Activated naive CD8-positive, alpha-beta T cell treated with anti-CD3 and anti-CD28 coated beads for 36 hours (primary cell): ENCODE measurements around the gene DCC. TPM values are rescaled to one million over a fixed set of nuclear protein-coding genes. Genes with fewer than 3 reads are reported as not detected.
"Not testable (repeated sequence)": the region's sequence is repeated elsewhere in the genome, so short reads cannot be mapped to it uniquely, and the experiment has no call there.

ENCODE experiments used
- DNase-seq: peaks from one replicate; pipeline ENCODE4 v3.0.0; 2021
- H3K27ac Mint-ChIP-seq: one replicate; pipeline ENCODE4 v1.8.0; 2022; ENCODE audit warnings: mild to moderate bottlenecking, moderate library complexity, mixed read lengths
- H3K27me3 Mint-ChIP-seq: one replicate; pipeline ENCODE4 v1.8.0; 2022; ENCODE audit warnings: mild to moderate bottlenecking, mixed read lengths
- H3K36me3 Mint-ChIP-seq: one replicate; pipeline ENCODE4 v1.8.0; 2021; ENCODE audit warnings: mild to moderate bottlenecking, mixed read lengths
- H3K4me1 Mint-ChIP-seq: one replicate; pipeline ENCODE4 v1.8.0; 2021; ENCODE audit warnings: mixed read lengths
- H3K4me3 Mint-ChIP-seq: one replicate; pipeline ENCODE4 v1.8.0; 2022; ENCODE audit warnings: mild to moderate bottlenecking, moderate library complexity, mixed read lengths
- H3K9me3 Mint-ChIP-seq: one replicate; pipeline ENCODE4 v1.8.0; 2022; ENCODE audit warnings: mixed read lengths
- total RNA-seq, 2 experiments: library from RNA; stranded (reverse); gene quantifications; one replicate each; pipeline ENCODE4 v1.2.3, GENCODE V29; 2021

DCC gene
- total RNA-seq, 2 experiments from 2014 or later, result not detected

DNA sequence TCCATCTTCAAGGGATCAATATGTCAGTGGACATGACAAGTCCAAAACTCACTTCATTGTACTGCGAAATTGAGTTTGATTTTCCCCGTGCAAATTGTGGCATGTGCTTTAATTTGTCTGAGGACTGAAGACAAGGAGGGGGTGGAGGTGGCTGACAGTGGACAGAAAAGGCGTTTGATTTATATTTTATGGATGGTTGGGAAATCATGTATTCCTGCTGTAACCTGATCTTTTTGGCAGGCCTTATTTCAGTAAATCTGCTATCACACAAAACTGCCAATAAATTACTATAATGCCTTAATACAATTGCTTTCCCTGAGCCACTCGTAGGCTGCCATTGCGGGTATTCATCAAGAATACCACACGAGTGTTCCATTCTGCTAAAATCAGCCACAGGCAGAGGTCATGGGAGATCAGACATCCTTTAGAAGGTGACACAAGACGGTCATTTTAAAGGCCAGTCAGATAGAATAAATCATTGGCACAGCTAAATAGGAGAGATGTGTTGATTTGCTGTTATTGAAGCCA lies 1164.0 kb downstream of the DCC start:
- peaks cover 1% of the 10 kb centered on the region for H3K9me3 Mint-ChIP-seq
- no peaks in the 10 kb centered on the region for H3K4me1 Mint-ChIP-seq
- no peaks in the 10 kb centered on the region for H3K36me3 Mint-ChIP-seq
- H3K4me3 Mint-ChIP-seq, result no peak overlapping the region
- no peaks in the 10 kb centered on the region for H3K27me3 Mint-ChIP-seq
- no peak overlapping the region for H3K27ac Mint-ChIP-seq
- no peak for DNase-seq

DNA sequence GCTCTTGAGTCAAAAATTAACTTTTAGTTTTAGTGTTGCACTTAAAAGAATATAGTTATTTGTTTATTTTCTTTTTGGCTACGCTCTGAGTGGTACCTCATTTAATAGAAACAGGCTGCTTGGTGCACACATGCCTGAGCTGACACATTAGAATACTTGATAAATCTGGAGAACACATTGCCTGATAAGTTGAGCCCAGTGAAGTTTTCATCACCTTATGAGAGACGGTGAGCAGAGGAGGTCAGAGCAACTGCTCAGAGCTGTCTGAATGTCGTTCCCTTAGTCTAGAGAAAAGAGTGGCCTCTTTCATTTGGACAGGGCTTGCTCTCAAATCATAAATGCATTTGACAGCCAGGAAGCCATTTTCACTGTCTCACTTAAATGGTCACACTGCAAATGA lies 1168.5 kb downstream of the DCC start:
- no peaks in the 10 kb centered on the region for H3K36me3 Mint-ChIP-seq
- H3K27ac Mint-ChIP-seq, result no peak overlapping the region
- no peak for DNase-seq
- H3K27me3 Mint-ChIP-seq, result no peaks in the 10 kb centered on the region
- no peaks in the 10 kb centered on the region for H3K9me3 Mint-ChIP-seq
- H3K4me1 Mint-ChIP-seq, result no peaks in the 10 kb centered on the region
- no peak overlapping the region for H3K4me3 Mint-ChIP-seq

DNA sequence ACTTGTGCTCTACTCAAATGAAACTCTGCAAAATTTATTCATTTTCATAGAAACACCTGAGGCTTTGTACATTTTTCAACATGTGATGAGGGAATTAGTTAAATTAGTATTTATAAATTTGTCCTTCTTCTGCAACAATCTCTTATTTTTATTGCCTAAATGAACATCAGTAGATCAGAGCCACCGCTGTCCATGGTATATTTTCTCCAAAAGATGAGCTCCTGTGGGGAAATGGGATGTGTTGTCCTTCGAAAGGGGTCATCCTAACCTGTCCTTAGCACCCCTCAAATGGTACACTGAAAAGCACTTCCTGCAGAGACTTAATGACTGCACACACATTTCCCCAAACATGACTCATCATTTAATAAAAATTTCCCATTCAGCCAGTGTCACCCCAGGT lies 1169.9 kb downstream of the DCC start:
- no peaks in the 10 kb centered on the region for H3K36me3 Mint-ChIP-seq
- no peak for DNase-seq
- no peaks in the 10 kb centered on the region for H3K27me3 Mint-ChIP-seq
- H3K27ac Mint-ChIP-seq, result no peak overlapping the region
- no peak overlapping the region for H3K4me3 Mint-ChIP-seq
- no peaks in the 10 kb centered on the region for H3K4me1 Mint-ChIP-seq
- H3K9me3 Mint-ChIP-seq, result peaks cover 2% of the 10 kb centered on the region

DNA sequence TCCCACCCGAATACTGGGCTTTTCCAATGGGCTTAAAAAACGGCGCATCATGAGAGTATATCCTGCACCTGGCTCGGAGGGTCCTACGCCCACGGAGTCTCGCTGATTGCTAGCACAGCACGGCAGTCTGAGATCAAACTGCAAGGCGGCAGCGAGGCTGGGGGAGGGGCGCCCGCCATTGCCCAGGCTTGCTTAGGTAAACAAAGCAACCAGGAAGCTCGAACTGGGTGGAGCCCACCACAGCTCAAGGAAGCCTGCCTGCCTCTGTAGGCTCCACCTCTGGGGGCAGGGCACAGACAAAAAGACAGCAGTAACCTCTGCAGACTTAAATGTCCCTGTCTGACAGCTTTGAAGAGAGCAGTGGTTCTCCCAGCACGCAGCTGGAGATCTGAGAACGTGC lies 1171.7 kb downstream of the DCC start:
- not testable (repeated sequence) for H3K36me3 Mint-ChIP-seq, H3K4me1 Mint-ChIP-seq, H3K4me3 Mint-ChIP-seq, H3K27ac Mint-ChIP-seq, H3K9me3 Mint-ChIP-seq, H3K27me3 Mint-ChIP-seq, DNase-seq

DNA sequence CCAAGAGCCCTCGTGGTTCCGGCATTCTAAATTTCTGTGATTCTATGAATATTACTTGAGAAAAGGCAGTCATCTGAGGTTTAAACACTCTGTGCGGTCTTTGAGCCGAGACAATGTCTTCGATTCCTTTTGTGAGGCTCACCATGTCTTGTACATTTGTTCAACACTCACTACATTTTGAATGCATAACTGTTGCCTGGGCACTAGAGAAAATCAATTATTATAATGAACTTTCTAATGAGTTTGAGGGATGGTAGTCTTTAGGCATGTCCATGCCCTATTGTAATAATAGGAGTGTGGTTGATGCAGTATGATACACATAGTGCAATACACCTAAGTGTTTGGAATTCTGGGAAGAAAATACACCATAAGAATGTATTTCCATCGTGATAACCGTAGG lies 1181.1 kb downstream of the DCC start:
- H3K4me1 Mint-ChIP-seq, result no peaks in the 10 kb centered on the region
- H3K27me3 Mint-ChIP-seq, result no peaks in the 10 kb centered on the region
- no peak for DNase-seq
- no peaks in the 10 kb centered on the region for H3K36me3 Mint-ChIP-seq
- H3K9me3 Mint-ChIP-seq, result peaks cover 7% of the 10 kb centered on the region
- H3K27ac Mint-ChIP-seq, result no peak overlapping the region
- no peak overlapping the region for H3K4me3 Mint-ChIP-seq

DNA sequence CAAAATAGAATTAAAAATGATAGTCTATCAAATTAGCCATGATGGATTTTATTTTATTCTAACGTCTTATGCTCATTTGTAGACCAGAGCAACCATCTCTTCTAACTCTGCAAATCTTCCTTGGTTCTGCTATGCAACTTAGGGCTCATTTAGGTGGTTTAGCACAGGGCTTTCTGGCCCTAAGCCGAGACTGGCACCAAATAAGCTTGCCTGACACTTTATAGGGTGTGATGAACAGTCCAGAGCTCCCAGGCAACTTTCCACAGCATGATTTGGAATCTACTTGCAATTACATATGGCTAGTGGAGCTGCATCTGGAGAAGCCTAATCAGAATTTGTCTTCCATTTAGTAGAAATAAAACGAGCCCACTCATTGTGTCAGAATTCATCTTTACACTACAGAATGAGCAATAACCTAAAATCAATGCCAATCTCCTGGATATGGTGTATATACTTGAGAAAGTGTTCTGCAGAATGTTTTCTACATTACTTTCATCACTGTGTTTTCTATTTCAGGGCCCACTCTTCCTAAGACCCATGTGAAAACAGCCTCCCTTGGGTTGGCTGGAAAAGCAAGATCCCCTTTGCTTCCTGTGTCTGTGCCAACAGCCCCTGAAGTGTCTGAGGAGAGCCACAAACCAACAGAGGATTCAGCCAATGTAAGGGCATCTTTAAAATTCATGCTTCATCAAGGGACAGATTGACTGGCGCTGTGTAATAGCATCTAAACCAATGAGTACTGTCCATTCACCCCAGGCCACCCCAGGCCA lies 1186.3 kb downstream of the DCC start:
- H3K4me3 Mint-ChIP-seq, result no peak overlapping the region
- H3K27ac Mint-ChIP-seq, result no peak overlapping the region
- no peaks in the 10 kb centered on the region for H3K36me3 Mint-ChIP-seq
- H3K4me1 Mint-ChIP-seq, result no peaks in the 10 kb centered on the region
- H3K27me3 Mint-ChIP-seq, result no peaks in the 10 kb centered on the region
- peaks cover 2% of the 10 kb centered on the region for H3K9me3 Mint-ChIP-seq
- no peak for DNase-seq

DNA sequence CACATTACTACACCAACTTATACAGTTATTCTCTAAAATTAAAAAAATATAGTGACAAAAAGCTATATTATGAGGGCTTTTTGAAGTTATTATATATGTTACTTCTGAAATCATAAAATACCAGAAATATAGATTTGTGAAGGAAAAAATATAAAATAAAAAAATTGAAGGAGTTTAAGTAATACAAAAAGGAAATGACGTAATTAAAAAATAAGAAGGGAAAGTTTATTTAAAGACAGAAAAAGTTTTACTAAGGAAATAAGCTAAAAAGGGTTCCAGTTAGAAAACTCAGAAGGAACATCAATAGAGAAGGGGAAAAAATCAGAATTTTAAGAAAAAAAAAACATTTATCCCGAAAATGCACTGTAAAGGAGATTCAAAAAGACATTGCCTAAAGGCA lies 1187.4 kb downstream of the DCC start:
- Mint-ChIP-seq H3K4me1 (no peaks in the 10 kb centered on the region), H3K4me3 (no peak overlapping the region), H3K27ac (no peak overlapping the region), H3K9me3 (peaks cover 2% of the 10 kb centered on the region), H3K36me3 (no peaks in the 10 kb centered on the region), H3K27me3 (no peaks in the 10 kb centered on the region)
- no peak for DNase-seq

DNA sequence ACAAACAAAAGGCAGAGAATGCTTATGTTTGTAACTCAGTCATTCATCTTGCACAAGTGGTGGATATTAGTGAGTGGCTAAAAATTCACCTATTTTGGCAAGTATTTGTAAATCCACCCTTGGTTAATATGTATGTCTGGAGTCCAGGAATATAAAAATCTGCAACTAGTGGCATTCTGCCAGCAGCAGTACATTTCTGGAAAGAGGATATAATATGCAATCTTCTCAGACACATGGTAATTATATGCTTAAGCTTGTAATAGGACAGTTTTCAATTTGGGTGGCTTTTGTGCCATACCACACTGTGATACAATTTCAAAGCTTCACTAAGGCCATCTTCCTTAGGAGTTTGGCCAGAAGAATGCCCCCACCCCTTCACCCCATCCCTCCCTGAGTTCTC lies 1191.2 kb downstream of the DCC start:
- no peaks in the 10 kb centered on the region for H3K4me1 Mint-ChIP-seq
- no peak overlapping the region for H3K4me3 Mint-ChIP-seq

DNA sequence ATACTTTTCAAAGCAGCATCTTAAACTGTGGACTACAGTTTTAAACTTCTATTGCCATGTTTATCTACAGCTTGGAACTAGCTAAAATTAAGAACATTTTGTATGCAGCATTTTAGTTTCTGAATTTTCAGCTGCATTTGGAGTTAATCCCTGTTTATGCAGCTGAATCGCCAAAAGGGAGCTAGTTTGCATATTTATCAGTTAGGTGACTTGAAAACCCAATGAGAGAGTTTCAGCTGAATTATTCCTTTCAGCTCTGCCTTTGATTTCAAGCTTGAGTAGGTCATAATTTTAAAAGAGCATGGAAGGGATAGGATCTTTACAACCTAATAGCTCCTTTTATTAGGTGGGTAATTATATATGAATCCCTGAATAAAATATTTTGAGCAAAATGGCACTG lies 1191.9 kb downstream of the DCC start:
- Mint-ChIP-seq H3K4me3 (no peak overlapping the region), H3K27ac (no peak overlapping the region), H3K36me3 (no peaks in the 10 kb centered on the region), H3K4me1 (no peaks in the 10 kb centered on the region), H3K9me3 (no peaks in the 10 kb centered on the region), H3K27me3 (no peaks in the 10 kb centered on the region)
- DNase-seq, result no peak

More for the DNA sequence above, 1191.2 kb downstream of the DCC start:
- H3K27ac Mint-ChIP-seq, result no peak overlapping the region
- no peaks in the 10 kb centered on the region for H3K9me3 Mint-ChIP-seq
- H3K36me3 Mint-ChIP-seq, result no peaks in the 10 kb centered on the region
- no peak for DNase-seq
- no peaks in the 10 kb centered on the region for H3K27me3 Mint-ChIP-seq

DNA sequence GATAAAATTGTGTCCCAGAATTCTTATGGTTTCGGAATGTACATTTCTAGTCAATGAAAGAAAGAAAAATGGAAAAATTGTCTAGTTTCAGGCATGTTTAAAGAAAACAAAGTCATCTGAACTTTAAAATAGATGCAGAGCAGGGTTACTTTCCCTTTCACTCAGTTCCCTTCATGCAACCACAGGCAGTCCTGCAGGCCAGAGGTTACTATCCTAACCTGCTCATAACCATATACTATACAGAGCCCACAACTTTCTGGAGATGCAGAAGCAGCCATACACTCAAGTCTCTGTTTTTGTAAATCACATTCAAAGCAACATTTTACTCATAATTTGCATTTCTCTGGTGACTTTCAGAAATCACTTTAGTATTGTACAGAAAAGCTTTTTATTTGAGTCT lies 1194.2 kb downstream of the DCC start:
- no peaks in the 10 kb centered on the region for H3K36me3 Mint-ChIP-seq
- no peaks in the 10 kb centered on the region for H3K27me3 Mint-ChIP-seq
- DNase-seq, result no peak
- no peaks in the 10 kb centered on the region for H3K4me1 Mint-ChIP-seq
- H3K4me3 Mint-ChIP-seq, result no peak overlapping the region
- no peak overlapping the region for H3K27ac Mint-ChIP-seq
- no peaks in the 10 kb centered on the region for H3K9me3 Mint-ChIP-seq

DNA sequence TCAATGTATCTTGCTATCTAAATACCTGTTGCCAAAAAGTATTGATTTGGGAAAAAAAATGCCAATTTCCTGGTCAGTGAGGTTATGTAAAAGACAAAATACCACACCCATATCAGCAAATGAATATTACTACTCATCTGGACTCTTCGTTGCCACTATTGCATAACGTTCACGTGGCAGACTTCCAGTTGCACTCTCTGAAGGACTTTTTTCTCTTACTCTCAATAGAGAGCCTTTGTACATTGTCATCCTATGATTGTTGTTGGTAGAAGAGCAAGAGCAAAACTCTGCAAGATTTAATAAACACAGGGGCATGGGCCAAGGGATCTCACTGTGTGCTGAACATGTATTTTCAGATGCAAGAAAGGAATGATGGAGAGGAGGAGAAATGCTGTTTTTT lies 1194.7 kb downstream of the DCC start:
- no peaks in the 10 kb centered on the region for H3K4me1 Mint-ChIP-seq
- H3K4me3 Mint-ChIP-seq, result no peak overlapping the region
- H3K27me3 Mint-ChIP-seq, result no peaks in the 10 kb centered on the region
- H3K27ac Mint-ChIP-seq, result no peak overlapping the region
- no peaks in the 10 kb centered on the region for H3K36me3 Mint-ChIP-seq
- DNase-seq, result no peak
- no peaks in the 10 kb centered on the region for H3K9me3 Mint-ChIP-seq

DNA sequence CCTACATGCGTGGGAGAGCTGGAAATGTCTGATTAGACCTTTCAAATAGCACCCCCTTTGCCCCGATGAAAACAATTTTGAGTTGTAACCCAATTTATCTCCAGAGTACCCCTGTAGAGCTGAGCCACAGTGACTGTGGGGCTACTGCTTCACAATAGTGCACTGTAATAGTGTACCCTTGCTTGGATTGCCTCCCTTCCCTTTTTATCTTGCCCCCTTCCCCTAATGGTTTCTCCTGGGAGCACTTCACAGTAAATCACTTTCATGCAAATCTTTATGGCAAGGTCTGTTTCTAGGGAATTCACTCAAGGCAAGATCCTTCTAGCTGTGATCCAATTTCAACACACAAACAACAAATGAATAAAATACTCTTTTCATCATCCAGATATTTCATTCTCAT lies 1196.9 kb downstream of the DCC start:
- Mint-ChIP-seq H3K9me3 (no peaks in the 10 kb centered on the region), H3K27me3 (no peaks in the 10 kb centered on the region), H3K27ac (no peak overlapping the region), H3K4me3 (no peak overlapping the region), H3K4me1 (no peaks in the 10 kb centered on the region), H3K36me3 (no peaks in the 10 kb centered on the region)
- no peak for DNase-seq

DNA sequence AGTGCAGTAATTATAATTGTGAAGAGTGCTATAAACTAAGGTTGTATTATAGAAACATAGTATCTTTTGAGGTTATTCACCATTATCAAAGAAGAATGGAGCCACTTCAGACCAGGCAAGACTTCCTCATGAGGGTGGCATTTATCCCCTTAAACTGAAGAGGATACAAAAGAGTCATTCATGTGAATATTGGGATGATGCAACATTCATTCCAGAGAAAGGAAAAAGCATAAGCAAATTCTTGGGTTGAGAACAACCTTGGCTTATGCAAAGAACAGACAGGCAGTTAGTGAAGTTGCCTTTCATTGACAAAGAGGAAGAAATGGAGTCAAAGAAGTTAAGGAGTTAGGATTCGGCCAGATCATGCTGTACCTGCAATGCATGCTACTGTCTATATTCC lies 1201.9 kb downstream of the DCC start:
- no peak overlapping the region for H3K4me3 Mint-ChIP-seq
- no peaks in the 10 kb centered on the region for H3K9me3 Mint-ChIP-seq
- H3K27ac Mint-ChIP-seq, result no peak overlapping the region
- H3K27me3 Mint-ChIP-seq, result no peaks in the 10 kb centered on the region
- no peaks in the 10 kb centered on the region for H3K4me1 Mint-ChIP-seq
- H3K36me3 Mint-ChIP-seq, result no peaks in the 10 kb centered on the region
- no peak for DNase-seq

DNA sequence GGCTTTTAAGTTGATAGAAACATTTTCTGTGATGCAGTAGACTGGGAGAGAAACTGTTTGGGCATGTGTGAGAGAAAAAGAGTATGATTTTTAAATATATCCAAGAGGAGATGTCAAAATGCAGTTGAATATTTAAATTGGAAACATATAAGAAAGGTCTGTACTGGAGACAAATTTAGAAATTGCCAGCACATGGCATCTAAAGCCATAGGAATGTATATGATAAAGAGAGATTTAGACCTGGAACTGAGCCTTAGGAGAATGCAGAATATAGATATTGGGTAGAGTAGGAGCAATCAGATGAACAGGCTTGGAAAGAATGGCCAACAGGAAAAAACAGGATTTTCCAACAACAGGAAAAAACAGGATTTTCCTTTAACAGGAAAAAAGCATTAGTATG lies 1203.7 kb downstream of the DCC start:
- Mint-ChIP-seq H3K27ac (no peak overlapping the region), H3K27me3 (no peaks in the 10 kb centered on the region), H3K9me3 (no peaks in the 10 kb centered on the region), H3K36me3 (no peaks in the 10 kb centered on the region), H3K4me1 (no peaks in the 10 kb centered on the region), H3K4me3 (no peak overlapping the region)
- DNase-seq, result no peak

DNA sequence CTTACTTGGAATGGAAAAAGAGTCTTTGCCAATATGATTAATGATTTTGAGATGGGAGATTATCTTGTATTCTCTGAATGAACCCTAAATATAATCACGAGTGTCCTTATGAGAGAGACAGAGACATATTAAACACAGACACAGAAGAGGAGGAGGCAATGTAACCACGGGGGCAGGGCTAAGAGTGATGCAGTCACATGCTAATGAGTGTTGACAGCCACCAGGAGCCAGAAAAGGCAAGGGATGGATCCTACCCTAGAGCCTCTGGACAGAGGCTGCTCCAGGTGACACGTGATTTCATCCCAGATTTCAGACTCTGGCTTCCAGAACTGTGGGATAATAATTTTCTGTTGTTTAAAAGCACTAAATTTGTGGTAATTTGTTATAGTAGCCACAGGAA lies 1204.9 kb downstream of the DCC start:
- Mint-ChIP-seq H3K36me3 (no peaks in the 10 kb centered on the region), H3K27ac (no peak overlapping the region), H3K9me3 (no peaks in the 10 kb centered on the region), H3K4me3 (no peak overlapping the region), H3K4me1 (no peaks in the 10 kb centered on the region), H3K27me3 (no peaks in the 10 kb centered on the region)
- no peak for DNase-seq

DNA sequence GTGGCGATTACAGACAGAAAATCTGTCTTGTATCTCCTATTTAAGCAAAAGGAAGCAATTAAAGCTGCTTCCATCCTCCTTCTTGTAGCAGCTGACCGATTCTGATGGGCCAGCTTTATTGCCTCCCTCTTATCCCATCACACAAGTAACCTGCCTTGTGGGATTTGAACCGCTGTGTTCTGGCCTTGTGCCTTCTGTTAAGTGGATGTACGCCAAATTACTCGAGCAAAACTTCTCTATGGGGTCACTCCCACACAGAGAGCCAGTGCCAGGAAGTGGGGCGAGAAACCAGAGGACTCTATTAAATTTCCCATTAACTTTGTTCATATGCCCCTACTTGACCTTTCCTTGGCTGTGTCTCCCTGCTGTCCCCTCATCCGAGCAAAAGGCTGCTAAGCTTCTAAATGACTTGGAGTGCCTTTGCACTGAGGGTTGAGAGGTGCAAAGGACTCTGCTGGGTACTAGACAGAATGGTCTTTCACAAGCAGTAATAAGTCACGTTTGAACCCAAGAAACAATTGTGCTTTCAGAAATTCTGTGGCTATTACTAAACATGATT lies 1212.0 kb downstream of the DCC start:
- DNase-seq, result no peak
- no peak overlapping the region for H3K27ac Mint-ChIP-seq
- H3K36me3 Mint-ChIP-seq, result no peaks in the 10 kb centered on the region
- no peaks in the 10 kb centered on the region for H3K27me3 Mint-ChIP-seq
- peaks cover 4% of the 10 kb centered on the region for H3K9me3 Mint-ChIP-seq
- no peak overlapping the region for H3K4me3 Mint-ChIP-seq
- H3K4me1 Mint-ChIP-seq, result no peaks in the 10 kb centered on the region
